ENCODE data around the gene CD1B. TPM values are rescaled to one million over a fixed set of nuclear protein-coding genes. Genes with fewer than 3 reads are reported as not detected.

The CD1B gene
- total and polyA plus RNA-seq, 4 donors = 0.19 TPM; not detected in 3

DNA sequence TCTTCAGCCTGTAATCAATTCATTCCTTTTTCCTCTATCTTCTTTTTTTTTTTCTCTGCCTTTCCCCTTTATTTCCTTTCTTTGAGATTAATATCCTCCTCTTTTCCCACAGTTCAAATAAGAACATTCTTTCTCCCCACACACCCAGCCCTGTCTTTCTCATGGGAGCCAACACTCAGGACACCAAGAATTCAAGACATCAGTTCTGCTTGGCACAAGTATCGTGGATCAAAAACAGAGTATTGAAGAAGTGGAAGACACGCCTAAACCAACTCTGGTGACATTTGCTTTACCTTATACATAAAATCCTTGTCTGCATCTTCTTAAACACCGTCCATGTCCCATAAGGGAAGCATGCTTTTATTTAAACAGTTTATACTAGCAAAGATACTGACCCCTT, 25.3 kb upstream of the CD1B start (continued):
- no peak for TF ChIP-seq CTCF (IDR thresholded peaks at IDR 0.05; ENCODE audit: low read depth, low read length, missing input control)

GRCh38 chr1:158355773-158356285, 24.5 kb upstream of the CD1B start:
- no peaks in the 10 kb centered on the region for H3K9me3 ChIP-seq (ENCODE audit: control insufficient read depth in 4 of 4, low read length in 3 of 4)
- TF ChIP-seq NR2F2 (IDR thresholded peaks at IDR 0.05) (no peak), RAD21 (IDR thresholded peaks at IDR 0.05) (no peak), HNF4A (conservative IDR thresholded peaks at IDR 0.05) (no peak), FOXA1 (IDR thresholded peaks at IDR 0.05) (no peak), MAX (IDR thresholded peaks at IDR 0.05) (no peak), YY1 (IDR thresholded peaks at IDR 0.05) (no peak), RXRA (IDR thresholded peaks at IDR 0.05) (no peak), CTCF (IDR thresholded peaks at IDR 0.05; ENCODE audit: low read depth, low read length, missing input control) (no peak), ATF3 (IDR thresholded peaks at IDR 0.05) (no peak), FOXA2 (IDR thresholded peaks at IDR 0.05) (no peak), EGR1 (IDR thresholded peaks at IDR 0.05; ENCODE audit: low read depth in 2 of 2) (no peak), SP1 (IDR thresholded peaks at IDR 0.05) (no peak), TAF1 (conservative IDR thresholded peaks at IDR 0.05) (no peak), REST (IDR thresholded peaks at IDR 0.05) (no peak), GABPA (IDR thresholded peaks at IDR 0.05 in 1 of 2, conservative IDR thresholded peaks at IDR 0.05 in 1 of 2) (no peak), JUND (IDR thresholded peaks at IDR 0.05) (no peak)
- TF ChIP-seq, protein P1, sequence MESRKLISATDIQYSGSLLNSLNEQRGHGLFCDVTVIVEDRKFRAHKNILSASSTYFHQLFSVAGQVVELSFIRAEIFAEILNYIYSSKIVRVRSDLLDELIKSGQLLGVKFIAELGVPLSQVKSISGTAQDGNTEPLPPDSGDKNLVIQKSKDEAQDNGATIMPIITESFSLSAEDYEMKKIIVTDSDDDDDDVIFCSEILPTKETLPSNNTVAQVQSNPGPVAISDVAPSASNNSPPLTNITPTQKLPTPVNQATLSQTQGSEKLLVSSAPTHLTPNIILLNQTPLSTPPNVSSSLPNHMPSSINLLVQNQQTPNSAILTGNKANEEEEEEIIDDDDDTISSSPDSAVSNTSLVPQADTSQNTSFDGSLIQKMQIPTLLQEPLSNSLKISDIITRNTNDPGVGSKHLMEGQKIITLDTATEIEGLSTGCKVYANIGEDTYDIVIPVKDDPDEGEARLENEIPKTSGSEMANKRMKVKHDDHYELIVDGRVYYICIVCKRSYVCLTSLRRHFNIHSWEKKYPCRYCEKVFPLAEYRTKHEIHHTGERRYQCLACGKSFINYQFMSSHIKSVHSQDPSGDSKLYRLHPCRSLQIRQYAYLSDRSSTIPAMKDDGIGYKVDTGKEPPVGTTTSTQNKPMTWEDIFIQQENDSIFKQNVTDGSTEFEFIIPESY (IDR thresholded peaks at IDR 0.05) = no peak
- 78% methylated on average over 10 of the region's 10 CpGs for WGBS
- H3K27ac ChIP-seq (ENCODE audit: low read depth in 1 of 2, low read length in 2 of 2) = no peak overlapping the region
- DNase-seq (ENCODE audit: low spot score) = no peak
- no peaks in the 10 kb centered on the region for H3K36me3 ChIP-seq (ENCODE audit: control insufficient read depth in 4 of 4, insufficient read depth in 3 of 4, low read depth in 1 of 4, low read length in 3 of 4)
- H3K27me3 ChIP-seq (ENCODE audit: control insufficient read depth in 4 of 4, insufficient read depth in 4 of 4, low read length in 3 of 4) = peaks cover 0 to 2% (median 0%) of the 10 kb centered on the region in 4 donors
- no peaks in the 10 kb centered on the region for H3K4me1 ChIP-seq (ENCODE audit: control insufficient read depth in 4 of 4, insufficient read depth in 4 of 4, low read length in 3 of 4)
- H3K9ac ChIP-seq (ENCODE audit: low read depth in 1 of 2, low read length in 2 of 2) = no peak overlapping the region
- no peak overlapping the region for H3K4me3 ChIP-seq (ENCODE audit: low read depth in 1 of 3, low read length in 3 of 3)

Measured in liver (tissue), 9 donors.